H1 (cell line): ENCODE results near the gene OSGEP. TPM values are rescaled to one million over a fixed set of nuclear protein-coding genes. Genes with fewer than 3 reads are reported as not detected.

Experiments
- POU5F1 ChIP-seq: IDR thresholded peaks from 2 replicates; pipeline ENCODE4 v1.6.1; 2011; ENCODE audit warnings: low read depth, mild to moderate bottlenecking, low read length, moderate library complexity
- RAD21 ChIP-seq, 2 experiments: IDR thresholded peaks in 1 of 2; conservative IDR thresholded peaks in 1 of 2; 2 replicates each; pipeline ENCODE4 v1.6.1; 2011; ENCODE audit warnings: low read depth in 2 of 2, low read length in 2 of 2, improper control_type of control experiment in 1 of 2, inconsistent platforms in 1 of 2, mild to moderate bottlenecking in 1 of 2, moderate library complexity in 1 of 2
- RBBP5 ChIP-seq: IDR thresholded peaks from 2 replicates; pipeline ENCODE4 v1.7.1; 2012; ENCODE audit warnings: low read depth, mild to moderate bottlenecking, inconsistent platforms, low read length, moderate library complexity, borderline replicate concordance
- polyA plus RNA-seq, 7 experiments: library from polyadenylated mRNA; depleted of rRNA in 3 of 7; stranded (reverse) in 5 of 7; unstranded in 2 of 7; fragments of >200 nt in 5 of 7; fragments of 200-250 nt in 2 of 7; gene quantifications; 1 replicate in 5 of 7; 2 replicates in 1 of 7; 4 replicates in 1 of 7; pipeline versions ENCODE4 v1.2.1 to v1.2.3, GENCODE V29; 2011 to 2013; ENCODE audit warnings: missing spikeins in 2 of 7, mixed read lengths in 2 of 7
- total RNA-seq: library from RNA; stranded (reverse); fragmentation: NEBNext Ultra II Directional; extraction: Animal tissue kit (Norgen Biotek cat#: 25700); gene quantifications from 2 replicates; pipeline ENCODE4 v1.2.1, GENCODE V29; 2021
- TF ChIP-seq, protein P1 (sequence below): IDR thresholded peaks from 2 replicates; pipeline ENCODE4 v1.6.1; 2011; ENCODE audit warnings: low read depth, mild to moderate bottlenecking, low read length; ENCODE audit not compliant: insufficient read depth

Gene OSGEP
- total and polyA plus RNA-seq, 2 of the 8 experiments (the other 6 are each of a cell fraction or from before 2014, with no cell fraction given) = 34.4 to 78.6 TPM

DNA sequence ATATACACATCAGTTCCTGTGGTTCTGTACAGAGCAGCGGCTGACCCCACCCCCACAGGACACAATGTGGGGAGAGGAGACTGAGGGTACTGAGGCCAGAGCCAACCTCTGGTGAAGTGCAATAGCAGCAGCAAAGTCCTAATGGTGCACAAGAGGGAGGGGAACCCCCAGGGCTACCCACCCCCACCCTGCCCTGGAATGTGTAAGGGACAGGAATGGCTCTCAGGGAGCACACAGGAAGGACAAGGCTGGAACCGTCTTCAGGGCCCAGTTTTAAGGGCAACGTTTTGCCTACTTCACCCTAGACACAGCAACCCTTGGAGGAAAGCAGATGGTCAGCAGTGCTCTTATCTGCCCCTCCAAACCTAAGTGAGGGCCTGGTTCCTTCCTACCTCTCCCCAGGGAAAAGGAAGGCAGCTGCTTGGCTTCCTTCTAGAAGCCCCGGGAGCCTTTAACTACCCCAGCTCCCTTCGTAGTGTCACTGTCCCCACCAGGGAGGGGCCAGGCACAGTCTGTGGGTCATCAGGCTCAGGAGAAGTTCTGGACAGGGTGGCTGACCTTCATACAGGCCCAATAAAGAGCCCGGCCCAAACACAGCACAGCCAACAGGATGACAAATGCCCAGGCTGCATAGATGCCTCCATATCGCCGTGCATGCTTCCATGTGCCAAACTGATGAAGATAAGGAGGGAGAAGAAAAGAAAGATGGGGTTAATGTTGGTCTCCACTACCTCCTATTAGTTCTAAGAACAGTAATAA, 3.6 kb upstream of the OSGEP start (continued):
- TF ChIP-seq, protein P1, sequence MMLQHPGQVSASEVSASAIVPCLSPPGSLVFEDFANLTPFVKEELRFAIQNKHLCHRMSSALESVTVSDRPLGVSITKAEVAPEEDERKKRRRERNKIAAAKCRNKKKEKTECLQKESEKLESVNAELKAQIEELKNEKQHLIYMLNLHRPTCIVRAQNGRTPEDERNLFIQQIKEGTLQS = no peak
- TF ChIP-seq RAD21 (IDR thresholded peaks at IDR 0.05 in 1 of 2, conservative IDR thresholded peaks at IDR 0.05 in 1 of 2; ENCODE audit: low read depth in 2 of 2, low read length in 2 of 2) = no peak
- TF ChIP-seq RBBP5 = no peak
- TF ChIP-seq POU5F1 = no peak
- TF ChIP-seq, all 59 proteins: peak for 4
